Esophagus muscularis mucosa (tissue), 4 donors: ENCODE measurements around the gene TMEM87B. TPM values are rescaled to one million over a fixed set of nuclear protein-coding genes. Genes with fewer than 3 reads are reported as not detected.
A peak's percentile ranks its signal among the peaks of the same experiment; 100 is the strongest.

ENCODE experiments used
- DNase-seq: peaks from one replicate; pipeline ENCODE4 v3.0.0-alpha.2; 2017; ENCODE audit errors: extremely low spot score
- H3K27ac ChIP-seq, 4 donors: fragments of 200-600 bp; sonication (generic); replicated peaks in 1 of 4; 1 replicate in 3 of 4; 2 replicates in 1 of 4; pipeline ENCODE4 v1.5.1; 2016 to 2019; ENCODE audit warnings: mild to moderate bottlenecking in 1 of 4
- H3K27me3 ChIP-seq, 4 donors: fragments of 200-600 bp; sonication (generic); one replicate each; pipeline versions ENCODE4 v1.5.1 to v1.6.0; 2016 to 2019
- H3K36me3 ChIP-seq, 4 donors: fragments of 200-600 bp; sonication (generic); one replicate each; pipeline ENCODE4 v1.5.1; 2016 to 2019
- H3K4me1 ChIP-seq, 4 donors: fragments of 200-600 bp; sonication (generic); one replicate each; pipeline ENCODE4 v1.5.1; 2016 to 2019
- H3K4me3 ChIP-seq, 4 donors: fragments of 200-600 bp; sonication (generic); 1 replicate in 2 of 4; 2 replicates in 2 of 4; pipeline ENCODE4 v1.5.1; 2016 to 2019; ENCODE audit warnings: mild to moderate bottlenecking in 4 of 4, moderate library complexity in 1 of 4
- H3K9me3 ChIP-seq, 4 donors: fragments of 200-600 bp; sonication (generic); 1 replicate in 3 of 4; 2 replicates in 1 of 4; pipeline ENCODE4 v1.5.1; 2016 to 2019
- CTCF ChIP-seq, 3 experiments: fragments of 200-600 bp in 2 of 3; fragments of 450-650 bp in 1 of 3; sonication (generic) in 2 of 3; IDR thresholded peaks; one replicate each; pipeline ENCODE4 v1.5.1; 2017 to 2019; ENCODE audit warnings: antibody characterized with exemption in 3 of 3, mild to moderate bottlenecking in 2 of 3, moderate library complexity in 1 of 3
- EP300 ChIP-seq: sonication (generic); formaldehyde crosslinking; IDR thresholded peaks from one replicate; pipeline ENCODE4 v1.6.1; 2017; ENCODE audit warnings: antibody characterized with exemption
- POLR2A ChIP-seq: fragments of 450-650 bp; IDR thresholded peaks from one replicate; pipeline ENCODE4 v1.6.1; 2017; ENCODE audit warnings: antibody characterized with exemption, moderate library complexity, mild to moderate bottlenecking, low read depth
- POLR2AphosphoS5 ChIP-seq, 2 donors: sonication (generic); formaldehyde crosslinking; IDR thresholded peaks; one replicate each; pipeline ENCODE4 v1.6.1; 2017; ENCODE audit warnings: antibody characterized with exemption in 2 of 2
- WGBS: methylation state at CpG from one replicate; pipeline ENCODE4 v1.1.5; 2018; 5-methylcytosine and 5-hydroxymethylcytosine counted together
- intact Hi-C: fragments of 100-400 bp; cut with DNase I; formaldehyde crosslinking; loops from one replicate; pipeline ENCODE4 v1.15.1; 2023
- total RNA-seq, 4 donors: library from RNA; depleted of rRNA; stranded (reverse); fragments of >200 nt; gene quantifications; one replicate each; pipeline versions ENCODE4 v1.1.0 to v1.2.1, GENCODE V29; 2016

The TMEM87B gene
- total RNA-seq, 4 donors from 2014 or later = 13.7 to 21.8 (median 14.9) TPM

GRCh38 chr2:112151701-112152440 lies 96.8 kb downstream of the TMEM87B start:
- Histone ChIP-seq H3K4me3 (no peak overlapping the region), H3K36me3 (no peaks in the 10 kb centered on the region), H3K27ac (no peak overlapping the region), H3K9me3 (no peaks in the 10 kb centered on the region), H3K27me3 (no peaks in the 10 kb centered on the region), H3K4me1 (no peaks in the 10 kb centered on the region)
- WGBS = 94% methylated on average over 16 of the region's 18 CpGs
- intact Hi-C loops = no loop called here
- peak; percentile 85 for DNase-seq
- TF ChIP-seq CTCF (IDR thresholded peaks at IDR 0.05) = no peak
- TF ChIP-seq POLR2AphosphoS5 (IDR thresholded peaks at IDR 0.05) = no peak
- TF ChIP-seq EP300 = no peak

GRCh38 chr2:112152476-112153178 lies 97.6 kb downstream of the TMEM87B start:
- 94% methylated on average over 10 of the region's 10 CpGs for WGBS
- no peak overlapping the region for H3K4me3 ChIP-seq
- peak; percentile 60 for DNase-seq
- no peaks in the 10 kb centered on the region for H3K9me3 ChIP-seq
- no peak overlapping the region for H3K27ac ChIP-seq
- intact Hi-C loops = no loop called here
- no peaks in the 10 kb centered on the region for H3K36me3 ChIP-seq
- no peaks in the 10 kb centered on the region for H3K4me1 ChIP-seq
- no peaks in the 10 kb centered on the region for H3K27me3 ChIP-seq
- no peak for TF ChIP-seq POLR2AphosphoS5 (IDR thresholded peaks at IDR 0.05)
- TF ChIP-seq EP300 = no peak
- TF ChIP-seq CTCF (IDR thresholded peaks at IDR 0.05) = no peak
- no peak for TF ChIP-seq POLR2A

GRCh38 chr2:112153179-112153490 lies 98.1 kb downstream of the TMEM87B start:
- H3K4me3 ChIP-seq = no peak overlapping the region
- WGBS = 97% methylated on average over 12 of the region's 12 CpGs
- no peaks in the 10 kb centered on the region for H3K36me3 ChIP-seq
- peak; percentile 12 for DNase-seq
- H3K9me3 ChIP-seq = no peaks in the 10 kb centered on the region
- H3K27me3 ChIP-seq = no peaks in the 10 kb centered on the region
- no peaks in the 10 kb centered on the region for H3K4me1 ChIP-seq
- intact Hi-C loops = no loop called here
- TF ChIP-seq POLR2AphosphoS5 (IDR thresholded peaks at IDR 0.05) (no peak), CTCF (IDR thresholded peaks at IDR 0.05) (no peak), POLR2A (no peak), EP300 (no peak)
- H3K27ac ChIP-seq = no peak overlapping the region

- Histone ChIP-seq H3K36me3 (no peaks in the 10 kb centered on the region), H3K27ac (no peak overlapping the region)
- TF ChIP-seq POLR2AphosphoS5 (IDR thresholded peaks at IDR 0.05) (no peak), EP300 (no peak), CTCF (IDR thresholded peaks at IDR 0.05) (no peak), POLR2A (no peak)
Observed at GRCh38 chr2:112153501-112153900, 98.4 kb downstream of the TMEM87B start.

More at GRCh38 chr2:112153501-112153900, 98.4 kb downstream of the TMEM87B start:
- Histone ChIP-seq H3K4me3 (no peak overlapping the region), H3K27me3 (no peaks in the 10 kb centered on the region), H3K4me1 (no peaks in the 10 kb centered on the region), H3K9me3 (no peaks in the 10 kb centered on the region)
- no peak for DNase-seq
- intact Hi-C loops = no loop called here
- WGBS = 98% methylated on average over 8 of the region's 10 CpGs
